ENCODE results near the gene DOP1B. TPM values are rescaled to one million over a fixed set of nuclear protein-coding genes. Genes with fewer than 3 reads are reported as not detected.
"Not testable (repeated sequence)": the region's sequence is repeated elsewhere in the genome, so short reads cannot be mapped to it uniquely, and the experiment has no call there.

DOP1B gene
- total RNA-seq, 1 experiment from 2014 or later = 54.3 TPM

DNA sequence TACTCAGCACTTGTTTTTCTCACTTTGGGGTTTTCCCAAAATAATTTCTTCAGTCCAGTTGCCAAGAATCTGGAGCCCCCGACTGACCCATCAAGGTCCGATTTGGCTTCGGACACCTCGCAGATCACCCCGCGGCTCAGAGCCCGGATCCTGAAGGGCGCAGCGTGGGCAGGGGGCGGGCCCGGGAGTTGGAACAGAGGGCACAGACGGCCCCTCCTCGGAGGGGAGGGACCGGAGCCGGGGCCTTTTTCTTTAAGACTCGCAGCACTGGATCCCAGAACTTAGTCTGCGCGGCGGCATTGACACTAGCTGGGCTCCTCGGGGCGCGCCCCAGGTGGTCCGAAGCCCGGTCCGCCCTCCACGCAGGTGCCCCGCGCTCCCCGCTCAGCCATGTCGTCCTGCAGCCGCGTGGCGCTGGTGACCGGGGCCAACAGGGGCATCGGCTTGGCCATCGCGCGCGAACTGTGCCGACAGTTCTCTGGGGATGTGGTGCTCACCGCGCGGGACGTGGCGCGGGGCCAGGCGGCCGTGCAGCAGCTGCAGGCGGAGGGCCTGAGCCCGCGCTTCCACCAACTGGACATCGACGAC is 21.7 kb upstream of the DOP1B start, which contains the start of gene CBR3:
TSS of gene CBR3 (plus strand) at position 277 of the 588 bp plus-strand sequence. CDS start at position 391, 114 bp downstream.
- peak; percentile 81 for DNase-seq (ENCODE audit: low read depth)

DNA sequence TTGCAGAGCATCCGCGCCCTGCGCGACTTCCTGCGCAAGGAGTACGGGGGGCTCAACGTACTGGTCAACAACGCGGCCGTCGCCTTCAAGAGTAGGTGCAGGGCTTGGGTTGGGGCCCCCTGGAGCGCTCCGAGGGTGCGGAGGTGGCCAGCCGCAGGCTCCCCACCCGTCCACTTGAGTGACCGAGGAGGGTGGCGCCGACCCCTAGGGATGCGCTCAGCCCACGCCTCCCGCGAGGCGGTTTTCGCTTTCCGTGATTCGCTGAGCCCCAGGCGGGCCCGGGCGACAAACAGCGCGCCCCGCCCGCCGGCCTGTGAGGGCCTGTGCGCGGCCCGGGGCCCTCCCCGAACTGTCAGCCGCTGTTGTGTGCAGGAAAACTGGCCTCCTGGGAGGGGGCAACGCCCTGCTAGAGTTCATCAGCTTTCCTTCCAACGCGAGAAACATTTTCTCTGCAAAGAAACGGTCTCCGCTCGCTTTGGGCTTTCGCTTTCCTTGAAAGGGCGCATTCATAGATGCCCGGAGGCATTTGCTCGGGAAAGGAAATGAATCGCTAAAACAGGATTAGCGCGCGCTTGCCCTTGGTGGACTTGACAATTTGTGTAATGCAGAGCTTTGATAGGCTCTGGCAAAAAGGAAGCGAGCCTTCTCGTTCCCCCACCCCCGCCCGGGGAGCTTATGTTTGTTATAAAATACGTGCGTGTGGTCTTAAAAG is 21.1 kb upstream of the DOP1B start:
- peak; percentile 98 for DNase-seq (ENCODE audit: low read depth)

DNA sequence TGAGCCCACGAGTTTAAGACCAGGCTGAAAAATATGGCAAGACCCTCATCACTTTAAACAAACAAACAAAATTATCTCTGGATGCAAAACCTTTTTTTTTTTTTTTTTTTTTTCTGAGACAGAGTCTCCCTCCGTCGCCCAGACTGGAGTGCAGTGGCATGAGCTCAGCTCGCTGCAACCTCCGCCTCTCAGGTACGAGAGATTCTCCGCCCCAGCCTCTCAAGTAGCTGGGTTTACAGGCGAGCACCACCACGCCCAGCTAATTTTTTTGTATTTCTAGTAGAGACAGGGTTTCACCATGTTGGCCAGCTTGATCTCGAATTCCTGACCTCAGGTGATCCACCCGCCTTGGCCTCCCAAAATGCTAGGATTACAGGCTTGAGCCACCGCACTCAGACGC is 16.8 kb upstream of the DOP1B start:
- not testable (repeated sequence) for DNase-seq (ENCODE audit: low read depth)

DNA sequence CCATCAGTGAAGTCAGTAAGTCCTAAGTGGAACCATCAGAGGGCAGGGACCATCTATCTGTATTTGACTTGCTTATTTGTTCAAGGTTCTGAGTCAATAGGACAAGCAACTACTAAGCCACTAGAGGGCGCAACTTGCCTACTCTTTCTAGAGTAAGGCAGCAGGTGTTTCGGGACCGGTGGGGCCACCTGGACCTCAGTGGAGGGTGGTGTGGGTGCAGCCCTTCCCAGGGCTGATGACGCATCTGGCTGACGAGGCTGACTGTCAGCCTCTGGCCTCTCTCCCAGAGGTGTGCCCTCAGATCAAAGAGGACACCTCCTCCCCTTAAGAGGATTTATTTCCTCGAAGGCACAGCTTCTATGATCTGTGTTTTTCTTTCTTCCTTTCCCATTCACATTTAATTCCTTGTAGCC is 15.1 kb upstream of the DOP1B start:
- DNase-seq (ENCODE audit: low read depth) = peak; percentile 97

DNA sequence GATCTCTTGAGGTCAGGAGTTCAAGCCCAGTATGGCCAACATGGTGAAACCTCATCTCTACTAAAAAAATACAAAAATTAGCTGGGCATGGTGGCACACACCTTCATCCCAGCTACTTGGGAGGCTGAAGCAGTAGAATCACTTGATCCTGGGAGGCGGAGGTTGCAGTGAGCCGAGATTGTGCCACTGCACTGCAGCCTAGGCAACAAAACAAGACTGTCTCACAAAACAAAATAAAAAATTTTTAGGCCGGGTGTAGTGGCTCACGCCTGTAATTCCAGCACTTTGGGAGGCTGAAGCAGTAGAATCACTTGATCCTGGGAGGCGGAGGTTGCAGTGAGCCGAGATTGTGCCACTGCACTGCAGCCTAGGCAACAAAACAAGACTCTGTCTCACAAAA is 12.4 kb upstream of the DOP1B start:
- not testable (repeated sequence) for DNase-seq (ENCODE audit: low read depth)

DNA sequence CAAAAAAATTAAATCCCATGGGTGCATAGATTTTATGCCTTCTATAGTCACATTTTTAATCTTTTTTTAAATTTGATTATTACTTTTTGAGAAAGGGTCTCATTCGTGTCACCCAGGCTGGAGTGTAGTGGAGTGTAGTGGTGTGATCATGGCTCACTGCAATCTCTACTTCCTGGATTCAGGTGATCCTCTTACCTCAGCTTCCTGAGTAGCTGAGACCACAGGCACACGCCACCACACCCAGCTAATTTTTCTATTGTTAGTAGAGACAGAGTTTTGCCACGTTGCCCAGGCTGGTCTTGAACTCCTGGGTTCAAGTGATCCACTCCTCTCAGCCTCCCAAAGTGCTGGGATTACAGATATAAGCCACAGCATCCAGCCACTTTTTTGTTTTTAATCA is 11.4 kb upstream of the DOP1B start:
- DNase-seq (ENCODE audit: low read depth) = no peak

DNA sequence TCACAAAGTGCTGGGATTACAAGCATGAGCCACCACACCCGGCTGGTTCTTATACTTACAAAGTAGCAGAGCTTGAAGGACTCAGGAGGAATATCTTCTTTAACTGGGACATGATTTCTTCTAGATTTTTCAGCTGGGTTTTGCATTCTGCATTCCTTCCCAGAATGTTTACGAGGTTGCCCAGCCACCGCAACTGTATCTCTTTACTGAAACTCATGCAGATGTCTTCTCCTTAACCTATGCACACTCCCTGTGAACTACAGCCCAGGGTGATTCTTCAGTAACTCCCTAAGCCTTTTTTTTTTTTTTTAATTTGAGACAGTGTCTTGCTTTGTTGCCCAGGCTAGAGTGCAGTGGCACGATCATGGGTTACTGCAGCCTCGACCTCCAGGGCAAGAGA is 8.7 kb upstream of the DOP1B start:
- DNase-seq (ENCODE audit: low read depth) = no peak

DNA sequence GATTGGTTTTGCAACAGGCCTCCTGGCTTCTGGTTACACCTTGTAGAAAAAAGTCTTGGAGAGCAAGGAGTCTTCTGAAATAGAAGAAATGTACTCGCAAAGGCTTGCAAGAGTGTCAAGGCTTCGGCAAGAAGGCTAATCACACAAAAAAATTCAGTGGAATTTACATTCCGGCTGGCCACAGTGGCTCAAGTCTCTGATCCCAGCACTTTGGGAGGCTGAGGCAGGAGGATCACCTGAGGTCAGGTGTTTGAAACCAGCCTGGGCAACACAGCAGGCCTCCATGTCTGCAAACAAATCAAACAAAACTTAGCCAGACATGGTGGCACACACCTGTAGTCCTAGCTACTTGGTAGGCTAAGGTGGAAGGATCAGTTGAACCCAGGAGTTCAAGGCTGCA is 7.7 kb upstream of the DOP1B start:
- no peak for DNase-seq (ENCODE audit: low read depth)

DNA sequence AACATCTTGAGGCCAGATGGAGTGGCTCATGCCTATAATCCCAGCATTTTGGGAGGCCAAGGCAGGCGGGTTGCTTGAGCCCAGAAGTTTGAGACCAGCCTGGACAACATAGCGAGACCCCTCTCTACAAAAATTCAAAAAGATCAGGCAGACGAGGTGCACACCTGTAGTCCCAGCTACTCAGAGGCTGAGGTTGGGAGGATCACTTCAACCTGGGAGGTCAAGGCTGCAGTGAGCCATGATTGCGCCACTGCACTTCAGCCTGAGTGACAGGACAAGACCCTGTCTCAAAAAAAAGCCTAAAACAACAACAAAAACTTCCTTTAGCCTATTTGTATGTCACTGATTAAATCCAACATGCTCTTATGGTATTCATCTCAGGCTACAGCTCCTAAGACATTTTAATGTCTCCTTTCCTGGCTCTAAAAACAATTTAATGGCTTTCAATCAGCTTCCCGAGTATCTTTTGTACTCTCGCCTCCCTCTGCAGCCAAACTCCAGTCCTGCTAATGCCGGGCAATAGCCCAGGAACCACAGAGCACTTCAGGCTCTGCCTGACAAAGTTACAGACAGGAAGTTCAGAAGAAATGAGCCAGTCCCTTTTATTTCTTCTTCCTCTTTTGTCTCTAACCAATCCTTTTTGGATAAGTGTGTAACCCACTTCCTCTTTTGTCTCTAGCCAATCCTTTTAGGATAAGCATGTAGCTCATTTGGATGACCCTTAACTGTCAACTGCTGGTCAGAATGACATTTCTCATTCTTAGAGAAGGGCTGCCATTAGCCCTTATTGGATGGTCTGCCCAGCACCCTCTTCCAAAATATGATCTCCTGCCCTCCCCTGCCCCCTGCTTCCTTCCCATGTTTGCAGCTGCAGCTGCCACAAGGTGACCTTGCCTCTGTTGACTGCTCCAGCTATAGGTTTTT is 6.6 kb upstream of the DOP1B start:
- peak; percentile 81 for DNase-seq (ENCODE audit: low read depth)

DNA sequence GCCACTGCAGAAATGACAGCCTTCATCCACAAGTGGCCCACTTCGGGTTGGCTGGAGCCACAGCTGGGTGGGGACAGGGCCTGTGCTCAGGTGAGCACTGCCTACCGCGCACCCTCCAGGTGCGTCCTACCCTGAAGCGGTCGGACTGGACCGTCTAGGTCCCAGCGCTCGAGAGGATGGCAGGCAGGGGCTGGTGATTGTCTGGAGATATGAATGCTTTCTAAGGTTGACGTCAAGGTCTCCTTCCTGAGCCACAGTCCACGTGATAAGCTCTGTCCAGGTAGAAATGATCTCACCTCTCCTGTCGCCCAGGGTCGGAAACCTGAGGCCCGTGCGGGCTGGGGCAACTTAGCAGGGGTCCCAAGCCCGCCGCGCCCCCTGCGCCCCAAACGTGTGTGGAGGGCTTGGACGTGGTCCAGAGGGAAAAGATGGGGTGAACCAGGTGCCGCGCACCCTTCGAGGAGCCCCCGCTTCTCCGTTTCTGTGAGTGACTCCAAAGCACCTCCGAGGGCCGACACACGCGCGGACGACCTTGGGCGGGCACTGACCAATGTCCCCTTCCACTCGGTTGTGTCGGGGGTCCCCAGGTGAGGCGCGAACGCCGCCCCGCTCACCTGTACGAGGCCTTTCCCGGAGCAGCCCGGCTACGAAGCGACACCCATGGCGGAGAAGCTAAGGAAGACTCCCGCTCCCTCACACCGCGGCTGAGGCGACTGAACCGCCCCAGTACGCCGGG is 853 bp upstream of the DOP1B start:
- no peak for DNase-seq (ENCODE audit: low read depth)

DNA sequence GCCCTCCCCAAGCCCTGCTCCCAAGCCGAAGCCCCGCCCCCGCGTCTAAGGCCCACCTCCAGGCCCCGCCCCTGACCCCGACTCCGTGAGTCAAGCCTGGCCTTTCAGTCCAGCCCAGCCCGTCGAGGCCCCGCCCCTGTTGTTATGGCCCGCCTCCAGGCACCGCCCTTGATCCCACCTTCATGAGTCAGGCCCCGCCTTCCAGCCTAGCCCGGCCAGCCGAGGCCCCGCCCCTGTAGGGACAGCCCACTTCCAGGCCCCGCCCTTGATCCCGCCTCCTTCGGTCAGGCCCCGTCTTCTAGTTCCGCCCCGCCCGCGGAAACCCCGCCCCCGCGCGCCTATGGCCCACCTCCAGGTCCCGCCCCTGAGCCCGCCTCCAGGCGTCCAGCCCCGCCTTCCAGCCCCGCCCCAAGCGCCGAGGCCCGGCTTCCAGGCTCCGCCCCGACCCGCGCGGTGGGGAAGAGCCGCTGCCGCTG is 247 bp upstream of the DOP1B start:
- DNase-seq (ENCODE audit: low read depth) = peak; percentile 97

DNA sequence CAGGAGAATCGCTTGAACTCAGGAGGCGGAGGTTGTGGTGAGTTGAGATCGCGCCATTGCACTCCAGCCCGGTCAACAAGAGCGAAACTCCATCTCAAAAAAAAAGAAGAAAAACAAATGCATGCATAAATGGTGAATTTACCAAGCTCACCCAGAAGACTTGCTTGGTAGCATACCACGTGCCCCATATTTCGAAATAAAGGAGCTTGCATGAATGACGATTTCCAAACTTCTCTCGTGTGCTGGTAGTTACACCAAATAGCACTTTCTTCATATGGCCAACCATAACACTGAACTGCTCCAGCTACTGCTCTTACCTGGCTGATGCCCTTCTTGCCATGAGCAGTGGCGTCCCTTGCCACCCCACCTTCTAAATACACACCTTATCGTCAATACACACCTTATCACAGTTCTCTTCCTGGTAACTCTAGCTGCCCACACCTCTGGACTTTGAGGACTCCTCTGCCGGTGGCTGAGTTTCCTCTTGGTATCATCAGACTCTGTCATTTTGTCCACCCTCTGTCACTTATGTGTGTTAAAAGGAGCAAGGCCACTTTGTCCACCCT is 2.8 kb downstream of the DOP1B start:
- DNase-seq (ENCODE audit: low read depth) = no peak

DNA sequence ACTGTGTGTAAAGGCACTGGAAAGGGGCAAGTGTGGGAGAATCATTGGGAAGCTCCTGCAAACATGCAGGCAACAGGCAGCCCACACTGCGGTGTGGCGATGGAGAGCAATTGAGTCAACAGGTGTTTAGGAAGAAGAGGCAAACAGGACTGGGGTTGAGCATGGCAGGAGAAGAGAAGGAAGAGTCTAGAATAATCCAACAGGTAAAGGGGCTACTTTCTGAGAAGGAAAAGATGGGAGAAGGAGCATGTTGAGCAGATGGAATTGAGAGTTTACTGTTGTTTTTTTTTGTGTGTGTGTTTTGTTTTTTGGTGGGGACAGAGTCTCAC is 4.2 kb downstream of the DOP1B start:
- DNase-seq (ENCODE audit: low read depth) = no peak

DNA sequence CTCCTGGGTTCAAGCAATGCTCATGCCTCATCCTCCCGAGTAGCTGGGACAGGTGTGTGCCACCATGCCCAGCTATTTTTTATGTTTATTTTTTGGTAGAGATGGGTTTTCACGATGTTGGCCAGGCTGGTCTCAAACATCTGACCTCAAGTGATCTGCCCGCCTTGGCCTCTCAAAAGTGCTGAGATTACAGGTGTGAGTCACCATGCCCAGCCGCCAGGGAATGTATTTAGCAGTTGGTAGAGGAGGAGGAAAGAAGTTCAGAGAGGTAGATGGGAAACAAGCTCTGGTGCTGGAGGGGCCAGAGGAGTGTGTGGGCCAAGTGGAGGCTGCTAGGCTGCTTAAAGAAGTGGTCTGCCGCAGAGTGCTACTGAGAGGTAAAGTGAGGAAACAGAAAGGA is 6.0 kb downstream of the DOP1B start:
- peak; percentile 82 for DNase-seq (ENCODE audit: low read depth)

DNA sequence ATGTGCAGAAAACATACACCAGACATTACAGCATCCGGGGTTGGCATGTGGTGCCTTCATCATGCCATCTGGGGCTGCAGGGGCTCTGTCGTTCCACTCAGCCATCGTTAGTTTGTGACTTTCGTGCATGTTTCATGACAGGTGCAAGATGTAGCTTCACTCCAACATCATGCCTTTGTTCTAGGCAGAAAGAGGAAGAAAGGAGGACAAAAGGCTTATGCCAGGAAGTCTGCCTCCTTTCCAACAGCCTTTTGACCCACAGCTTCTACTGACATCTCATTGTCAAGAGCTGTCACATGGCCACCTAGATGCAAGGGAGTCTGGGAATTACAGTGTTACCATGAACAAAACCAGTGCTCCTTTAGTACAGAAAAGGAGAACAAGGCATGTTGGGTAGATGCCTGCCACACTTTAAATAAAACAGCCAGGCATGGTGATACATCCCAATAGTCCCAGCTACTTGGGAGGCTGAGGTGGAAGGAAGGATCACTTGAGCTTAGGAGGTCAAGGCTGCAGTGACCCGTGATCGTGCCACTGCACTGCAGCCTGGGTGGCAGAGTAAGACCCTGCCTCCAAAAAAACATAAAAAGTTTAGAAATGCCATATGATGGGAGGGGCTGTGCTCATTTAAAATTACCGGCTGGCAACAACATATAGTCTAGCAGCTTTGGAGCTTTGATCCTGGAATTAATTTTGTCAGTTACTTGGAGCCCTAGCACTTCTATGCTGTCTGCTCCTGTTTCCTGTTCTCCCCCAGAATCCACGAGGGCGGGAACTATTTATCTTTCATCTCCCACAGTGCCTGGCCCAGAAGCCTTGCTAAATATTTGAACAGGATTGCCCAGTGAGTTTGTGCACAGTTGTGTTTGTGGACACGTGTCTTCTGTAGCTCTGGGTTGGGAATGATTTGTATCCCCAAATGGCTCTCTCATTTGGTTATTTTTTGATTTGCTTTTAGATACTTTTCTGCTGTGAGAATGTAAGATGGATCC is 7.4 kb downstream of the DOP1B start:
- no peak for DNase-seq (ENCODE audit: low read depth)

DNA sequence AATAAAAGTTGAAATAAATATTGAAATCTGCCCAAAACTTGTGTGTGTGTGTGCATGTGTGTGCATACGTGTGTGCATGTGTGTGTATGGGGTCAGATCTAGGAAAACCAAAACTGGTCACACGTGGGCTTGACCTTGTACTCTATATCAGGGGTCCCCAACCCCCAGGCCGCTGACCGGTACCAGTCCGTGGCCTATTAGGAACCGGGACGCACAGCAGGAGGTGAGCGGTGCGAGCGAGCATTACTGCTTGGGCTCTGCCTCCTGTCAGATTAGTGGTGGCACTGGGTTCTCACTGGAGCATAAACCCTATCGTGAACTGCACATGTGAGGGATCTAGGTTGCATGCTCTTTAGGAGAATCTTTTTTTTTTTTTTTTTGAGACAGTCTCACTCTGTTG is 8.7 kb downstream of the DOP1B start:
- no peak for DNase-seq (ENCODE audit: low read depth)

DNA sequence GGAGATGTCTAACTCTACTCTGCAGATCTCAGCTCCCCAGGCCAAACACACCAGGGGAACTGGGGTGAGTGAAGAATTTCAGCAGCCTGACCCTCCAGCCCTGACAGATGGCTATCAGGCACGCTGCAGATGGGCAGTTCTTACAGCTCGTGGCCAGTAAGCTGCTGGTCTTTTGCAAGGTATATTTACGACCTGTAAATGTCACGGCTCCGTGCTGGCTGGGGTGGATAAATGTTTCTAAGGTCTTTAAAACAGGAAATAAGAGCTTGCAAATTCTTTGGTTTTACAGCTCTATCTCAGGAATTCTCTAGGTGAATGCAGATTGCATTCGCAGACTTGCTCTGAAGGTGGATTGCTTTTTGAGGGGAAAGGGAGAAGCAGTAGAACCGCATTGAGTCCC is 10.1 kb downstream of the DOP1B start:
- DNase-seq (ENCODE audit: low read depth) = peak; percentile 71

DNA sequence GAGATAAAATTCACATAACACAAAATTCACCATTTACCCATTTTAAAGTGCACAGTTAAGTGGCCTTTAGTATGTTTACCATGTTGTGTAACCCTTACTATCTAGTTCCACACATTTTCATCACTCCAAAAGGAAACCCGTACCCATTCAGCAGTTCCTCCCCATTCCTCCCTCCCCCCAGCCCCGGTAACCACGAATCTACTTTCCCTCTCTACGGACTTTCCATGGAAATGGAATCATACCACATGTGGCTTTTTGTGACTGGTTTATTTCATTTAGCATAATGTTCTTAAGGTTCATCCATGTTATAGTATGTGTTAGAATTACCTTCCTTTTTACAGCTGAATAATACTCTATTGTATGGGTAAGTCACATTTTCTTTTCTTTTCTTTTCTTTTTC is 10.9 kb downstream of the DOP1B start:
- no peak for DNase-seq (ENCODE audit: low read depth)

DNA sequence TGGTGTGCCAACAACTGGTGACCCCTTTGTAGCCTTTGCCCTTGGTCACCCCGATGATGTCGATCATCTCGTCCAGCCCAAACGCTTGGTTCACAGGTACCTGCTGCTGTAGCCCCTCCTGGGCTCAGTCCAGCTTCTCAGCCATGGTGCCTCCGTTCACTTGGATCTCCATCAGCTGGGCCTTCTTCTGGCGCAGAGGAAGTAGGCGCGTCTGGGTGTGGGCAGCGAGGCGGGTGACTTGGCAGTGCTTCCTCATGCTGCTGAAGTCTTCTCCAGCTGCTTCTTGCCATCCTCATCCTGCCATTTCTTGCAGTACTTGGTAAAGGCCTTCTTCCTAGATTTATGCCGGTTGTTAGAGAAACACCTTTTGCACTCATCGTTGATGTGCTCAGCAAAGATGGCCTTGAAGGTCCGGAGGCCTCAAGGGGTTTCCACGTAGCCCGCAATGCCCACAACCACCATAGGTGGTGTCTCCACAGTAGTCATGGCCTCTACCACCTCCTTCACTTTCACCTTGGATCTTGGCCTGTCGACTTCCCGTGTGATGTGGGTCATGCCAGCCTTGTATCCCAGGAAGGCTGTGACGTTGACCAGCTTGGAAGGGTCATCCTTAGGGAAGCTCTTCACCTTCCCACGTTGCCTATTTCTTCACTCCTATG is 13.0 kb downstream of the DOP1B start:
- no peak for DNase-seq (ENCODE audit: low read depth)

DNA sequence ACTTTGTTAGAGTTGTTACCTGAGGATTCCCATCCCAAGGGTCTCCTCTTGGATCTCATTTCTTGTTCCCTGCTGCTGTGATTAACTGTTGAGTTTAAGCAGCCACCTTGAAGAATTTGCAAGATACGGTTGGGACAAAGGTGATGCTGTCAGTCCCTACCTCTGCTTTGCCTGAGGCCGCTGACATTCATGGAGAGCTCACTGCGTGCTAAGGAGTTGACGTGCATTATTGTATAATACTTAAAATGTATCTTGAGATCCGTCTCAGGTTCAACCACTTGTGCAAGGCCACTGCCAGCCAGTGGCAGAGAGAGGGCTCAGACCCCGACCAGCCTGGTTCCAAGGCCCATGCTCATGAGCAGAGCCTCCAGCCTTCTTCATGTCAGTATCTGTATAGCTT is 14.2 kb downstream of the DOP1B start:
- no peak for DNase-seq (ENCODE audit: low read depth)

Data from M059J (cell line).